Pancreas (tissue), 10 donors: ENCODE results near the gene BANP. TPM values are rescaled to one million over a fixed set of nuclear protein-coding genes. Genes with fewer than 3 reads are reported as not detected.
A peak's percentile ranks its signal among the peaks of the same experiment; 100 is the strongest.

ENCODE experiments used
- ATAC-seq, 4 donors: fragments of 200-7000 bp; cut with Tn5 transposase; one replicate each; pipeline versions ENCODE4 v1.8.0 to v1.9.1; 2020; ENCODE audit warnings: mild to moderate bottlenecking in 4 of 4, moderate library complexity in 4 of 4
- DNase-seq, 6 donors: peaks; one replicate each; pipeline ENCODE4 v3.0.0-alpha.2; 2020
- FAIRE-seq: peaks from 2 replicates; lab custom pipeline; 2012; peaks lifted over from hg19 to GRCh38; lab: Jason Lieb, UNC
- H3K27ac ChIP-seq, 4 donors: fragments of 200-600 bp; sonication (generic); 1 replicate in 3 of 4; 2 replicates in 1 of 4; pipeline versions ENCODE4 v1.5.0 to v1.8.0; 2020
- H3K27me3 ChIP-seq, 4 donors: fragments of 200-600 bp; one replicate each; pipeline ENCODE4 v1.8.0; 2021
- H3K36me3 ChIP-seq, 3 donors: fragments of 200-600 bp; sonication (generic) in 1 of 3; one replicate each; pipeline versions ENCODE4 v1.5.0 to v1.8.0; 2020 to 2021
- H3K4me1 ChIP-seq, 3 donors: fragments of 200-600 bp; one replicate each; pipeline ENCODE4 v1.8.0; 2021
- H3K4me3 ChIP-seq, 4 donors: fragments of 200-600 bp; sonication (generic) in 2 of 4; one replicate each; pipeline versions ENCODE4 v1.5.0 to v1.8.0; 2020 to 2021
- H3K9me3 ChIP-seq, 4 donors: fragments of 200-600 bp; one replicate each; pipeline ENCODE4 v1.8.0; 2021
- WGBS, 2 donors: extraction: QIAGEN DNeasy Blood & Tissue Kit; methylation state at CpG; one replicate each; pipeline ENCODE4 v1.1.7; 2013; 5-methylcytosine and 5-hydroxymethylcytosine counted together
- intact Hi-C, 3 donors: fragments of 100-400 bp; cut with DNase I; formaldehyde crosslinking; loops; one replicate each; pipeline versions ENCODE4 v1.11.1 to v1.14.2; 2022
- polyA plus RNA-seq, 2 donors: library from polyadenylated mRNA; stranded (reverse); fragments of 200-250 nt; gene quantifications; one replicate each; pipeline ENCODE4 v1.2.3, GENCODE V29; 2013
- total RNA-seq, 6 donors: library from RNA; stranded (reverse); fragmentation: NEBNext Ultra II Directional in 4 of 6; extraction: Animal tissue kit (Norgen Biotek cat#: 25700) in 4 of 6; gene quantifications; one replicate each; pipeline versions ENCODE4 v1.2.1 to v1.2.4, GENCODE V29; 2021 to 2023
- TF ChIP-seq, protein P1 (sequence below), 4 donors: fragments of 200-600 bp; sonication (generic) in 3 of 4; IDR thresholded peaks; one replicate each; pipeline versions ENCODE4 v1.5.0 to v1.8.0; 2021; ENCODE audit warnings: antibody characterized with exemption in 4 of 4
- donor health status: healthy with polysubstance abuse.
- donor health status: DM: no; HTN: no; CAD: no; lungs with moderate emphysema.
- donor health status: DM: no; HTN: no; CAD: no.
- donor health status: control.
- donor health status: control.
- donor health status: Bipolar disorder and iron deficiency.
- donor health status: DM: yes; HTN: yes; CAD: no.
- donor health status: DM: no; HTN: no; CAD: no.
- donor health status: DM: no; HTN: no; CAD: no.
- donor health status: DM: yes; HTN: yes; CAD: no.

BANP gene
- total and polyA plus RNA-seq, 8 donors, result 6.1 to 17.8 (median 13.4) TPM

DNA sequence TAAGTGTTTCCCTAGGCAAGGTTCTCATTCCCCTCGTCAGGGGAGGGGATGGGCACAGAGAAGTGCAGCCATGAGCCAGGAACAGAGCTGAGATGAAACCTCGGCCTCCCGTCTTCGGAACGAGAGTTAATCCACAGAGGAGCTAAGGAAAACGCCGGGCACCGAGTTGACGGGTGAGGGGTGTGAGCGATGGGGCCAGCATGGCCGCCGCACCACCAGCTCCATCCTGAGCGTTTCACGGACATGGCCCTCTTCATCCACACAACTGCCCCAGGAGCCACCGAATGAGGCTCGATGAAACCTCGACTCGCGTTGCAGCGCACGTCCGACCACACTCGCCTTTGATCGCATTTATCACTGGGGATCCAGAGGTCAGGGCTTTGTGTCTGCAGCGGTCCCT lies 36.4 kb upstream of the BANP start:
- DNase-seq, result no peak
- intact Hi-C loops, result no loop called here
- WGBS, 2 donors, result 94 to 97% methylated on average over 25 of the region's 25 CpGs
- TF ChIP-seq, protein P1, sequence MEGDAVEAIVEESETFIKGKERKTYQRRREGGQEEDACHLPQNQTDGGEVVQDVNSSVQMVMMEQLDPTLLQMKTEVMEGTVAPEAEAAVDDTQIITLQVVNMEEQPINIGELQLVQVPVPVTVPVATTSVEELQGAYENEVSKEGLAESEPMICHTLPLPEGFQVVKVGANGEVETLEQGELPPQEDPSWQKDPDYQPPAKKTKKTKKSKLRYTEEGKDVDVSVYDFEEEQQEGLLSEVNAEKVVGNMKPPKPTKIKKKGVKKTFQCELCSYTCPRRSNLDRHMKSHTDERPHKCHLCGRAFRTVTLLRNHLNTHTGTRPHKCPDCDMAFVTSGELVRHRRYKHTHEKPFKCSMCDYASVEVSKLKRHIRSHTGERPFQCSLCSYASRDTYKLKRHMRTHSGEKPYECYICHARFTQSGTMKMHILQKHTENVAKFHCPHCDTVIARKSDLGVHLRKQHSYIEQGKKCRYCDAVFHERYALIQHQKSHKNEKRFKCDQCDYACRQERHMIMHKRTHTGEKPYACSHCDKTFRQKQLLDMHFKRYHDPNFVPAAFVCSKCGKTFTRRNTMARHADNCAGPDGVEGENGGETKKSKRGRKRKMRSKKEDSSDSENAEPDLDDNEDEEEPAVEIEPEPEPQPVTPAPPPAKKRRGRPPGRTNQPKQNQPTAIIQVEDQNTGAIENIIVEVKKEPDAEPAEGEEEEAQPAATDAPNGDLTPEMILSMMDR (IDR thresholded peaks at IDR 0.05), result no peak
- no peaks in the 10 kb centered on the region for H3K36me3 ChIP-seq
- no peak for FAIRE-seq
- H3K27me3 ChIP-seq, result no peaks in the 10 kb centered on the region
- ATAC-seq, result no peak
- no peaks in the 10 kb centered on the region for H3K9me3 ChIP-seq
- H3K27ac ChIP-seq, result no peak overlapping the region
- H3K4me3 ChIP-seq, result no peak overlapping the region
- peaks cover 4 to 5% (median 4%) of the 10 kb centered on the region in 3 donors for H3K4me1 ChIP-seq

GRCh38 chr16:87917503-87917902 lies 33.7 kb upstream of the BANP start:
- TF ChIP-seq, protein P1 (IDR thresholded peaks at IDR 0.05), result no peak
- no peaks in the 10 kb centered on the region for H3K36me3 ChIP-seq
- H3K9me3 ChIP-seq, result no peaks in the 10 kb centered on the region
- 72 to 96% methylated on average over 9 of the region's 9 CpGs for WGBS, 2 donors
- no peaks in the 10 kb centered on the region for H3K27me3 ChIP-seq
- DNase-seq, result no peak
- no peak overlapping the region for H3K27ac ChIP-seq
- intact Hi-C loops, result no loop called here
- peaks cover 4 to 7% (median 6%) of the 10 kb centered on the region in 3 donors for H3K4me1 ChIP-seq
- no peak for ATAC-seq
- no peak for FAIRE-seq
- no peak overlapping the region for H3K4me3 ChIP-seq

DNA sequence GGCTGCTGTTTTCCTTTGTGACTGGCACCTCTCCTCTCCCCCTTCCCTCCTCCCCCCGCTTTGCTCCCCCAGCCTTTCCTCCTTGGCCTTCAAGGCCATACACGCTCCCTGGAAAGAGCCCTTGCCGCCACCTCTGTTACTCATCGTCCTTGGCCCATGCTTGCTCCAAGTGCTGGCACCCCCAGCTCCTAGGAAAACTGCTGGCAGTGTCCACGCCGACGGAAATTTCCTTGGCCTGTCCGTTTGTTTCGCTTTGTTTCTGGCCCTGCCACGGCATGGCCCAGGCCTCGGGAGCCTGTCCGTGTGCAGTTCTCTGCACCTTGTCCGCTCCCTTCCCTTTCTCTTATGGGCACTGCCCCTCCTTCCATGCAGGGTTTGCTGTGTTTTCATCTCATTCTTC lies 32.9 kb upstream of the BANP start:
- WGBS, 2 donors, result 37 to 42% methylated on average over 13 of the region's 13 CpGs
- H3K4me3 ChIP-seq, result no peak overlapping the region
- intact Hi-C loops, result no loop called here
- H3K27me3 ChIP-seq, result no peaks in the 10 kb centered on the region
- H3K27ac ChIP-seq, result peak overlapping the region in 3 of 4 donors; percentile 33 to 44 (median 39)
- TF ChIP-seq, protein P1 (IDR thresholded peaks at IDR 0.05), result no peak
- H3K4me1 ChIP-seq, result peaks cover 4 to 8% (median 8%) of the 10 kb centered on the region in 3 donors
- peak in 5 of 6 donors; percentile 76 to 86 (median 86) for DNase-seq
- ATAC-seq, result peak; percentile 68 to 76 (median 72)
- no peaks in the 10 kb centered on the region for H3K36me3 ChIP-seq
- H3K9me3 ChIP-seq, result no peaks in the 10 kb centered on the region
- FAIRE-seq, result no peak

DNA sequence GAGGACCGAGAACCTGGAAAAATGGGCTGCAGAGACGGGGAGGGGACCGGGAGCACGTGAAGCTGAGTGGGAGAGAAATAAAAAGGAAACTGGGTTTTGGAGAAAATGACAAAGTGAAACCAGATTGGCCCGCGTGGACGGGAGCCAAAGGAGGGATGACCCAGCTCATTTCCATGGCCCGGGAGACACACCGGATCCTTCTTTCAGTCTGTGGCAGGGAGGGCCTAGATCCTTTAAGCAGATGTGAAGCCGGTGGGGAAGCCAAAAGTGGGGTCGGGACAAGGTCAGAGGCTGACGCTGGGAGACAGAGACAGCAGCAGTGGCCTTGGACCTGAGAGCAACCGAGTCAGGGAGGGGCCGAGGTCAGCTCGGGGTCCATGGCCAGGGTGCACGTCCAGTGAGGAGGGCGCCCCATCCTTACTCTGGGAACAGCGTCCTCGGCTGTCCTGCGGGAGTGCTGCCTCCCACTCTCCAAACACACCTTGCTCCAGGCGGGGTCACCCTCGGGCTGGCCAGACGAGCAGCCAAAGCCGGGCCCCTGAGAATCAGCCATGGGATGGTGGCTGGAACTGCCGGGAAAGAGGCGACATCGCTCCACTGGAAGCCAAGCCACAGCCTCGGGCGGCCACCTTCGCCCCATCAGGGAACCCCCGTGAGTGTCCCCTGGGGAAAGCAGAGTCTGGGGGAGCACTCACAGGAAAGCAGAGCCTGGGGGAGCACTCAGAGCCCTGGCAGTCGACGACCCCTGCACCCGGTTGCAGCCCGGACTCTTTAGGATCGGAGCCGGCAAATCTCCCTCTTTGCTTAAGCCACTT lies 32.2 kb upstream of the BANP start:
- H3K9me3 ChIP-seq, result no peaks in the 10 kb centered on the region
- intact Hi-C loops, result no loop called here

More for the DNA sequence above, 32.2 kb upstream of the BANP start:
- WGBS, 2 donors, result 82 to 84% methylated on average over 37 of the region's 37 CpGs
- Histone ChIP-seq H3K36me3 (no peaks in the 10 kb centered on the region), H3K4me1 (peaks cover 4 to 8% (median 8%) of the 10 kb centered on the region in 3 donors), H3K27ac (peak overlapping the region in 3 of 4 donors; percentile 33 to 44 (median 39)), H3K27me3 (no peaks in the 10 kb centered on the region), H3K4me3 (no peak overlapping the region)
- peak in 1 of 4 donors; percentile 15 for ATAC-seq
- FAIRE-seq, result no peak
- TF ChIP-seq, protein P1 (IDR thresholded peaks at IDR 0.05), result no peak
- DNase-seq, result peak in 1 of 6 donors; percentile 28
